Gastrocnemius medialis (tissue), 4 donors: ENCODE results near the gene TNS1. TPM values are rescaled to one million over a fixed set of nuclear protein-coding genes. Genes with fewer than 3 reads are reported as not detected.
A peak's percentile ranks its signal among the peaks of the same experiment; 100 is the strongest.

Experiments used
- ATAC-seq, 2 donors: fragments of 150-250 bp; one replicate each; pipeline ENCODE4 v1.9.1; 2016
- DNase-seq, 2 donors: peaks; one replicate each; pipeline ENCODE4 v3.0.0-alpha.2; 2019
- H3K27ac ChIP-seq, 4 donors: fragments of 200-600 bp; sonication (generic); 1 replicate in 1 of 4; 2 replicates in 3 of 4; pipeline ENCODE4 v1.5.1; 2016 to 2018; ENCODE audit warnings: mild to moderate bottlenecking in 2 of 4, moderate library complexity in 1 of 4
- H3K27me3 ChIP-seq, 3 donors: fragments of 200-600 bp; sonication (generic) in 2 of 3; 1 replicate in 1 of 3; 2 replicates in 2 of 3; pipeline versions ENCODE4 v1.5.1 to v1.6.0; 2016 to 2019; ENCODE audit warnings: mild to moderate bottlenecking in 1 of 3, moderate library complexity in 1 of 3
- H3K36me3 ChIP-seq, 2 donors: fragments of 200-600 bp; sonication (generic) in 1 of 2; one replicate each; pipeline ENCODE4 v1.5.1; 2017 to 2018
- H3K4me1 ChIP-seq, 2 donors: fragments of 200-600 bp; sonication (generic) in 1 of 2; one replicate each; pipeline ENCODE4 v1.5.1; 2016 to 2017; ENCODE audit warnings: mild to moderate bottlenecking in 2 of 2
- H3K4me3 ChIP-seq, 4 donors: fragments of 200-600 bp; sonication (generic) in 3 of 4; 1 replicate in 1 of 4; 2 replicates in 3 of 4; pipeline ENCODE4 v1.5.1; 2016 to 2019; ENCODE audit warnings: mild to moderate bottlenecking in 2 of 4
- H3K9me3 ChIP-seq, 3 donors: fragments of 200-600 bp; sonication (generic) in 2 of 3; 1 replicate in 1 of 3; 2 replicates in 2 of 3; pipeline ENCODE4 v1.5.1; 2016 to 2019
- CTCF ChIP-seq, 5 experiments: fragments of 450-650 bp in 3 of 5; fragments of 200-600 bp in 2 of 5; sonication (generic) in 2 of 5; IDR thresholded peaks in 4 of 5; conservative IDR thresholded peaks in 1 of 5; 1 replicate in 4 of 5; 2 replicates in 1 of 5; pipeline ENCODE4 v1.5.1; 2016 to 2019; ENCODE audit warnings: antibody characterized with exemption in 5 of 5, mild to moderate bottlenecking in 3 of 5, moderate library complexity in 3 of 5
- POLR2A ChIP-seq, 2 donors: fragments of 450-650 bp; IDR thresholded peaks; one replicate each; pipeline ENCODE4 v1.6.1; 2017; ENCODE audit warnings: antibody characterized with exemption in 2 of 2, mild to moderate bottlenecking in 2 of 2, moderate library complexity in 2 of 2
- in situ Hi-C, 4 donors: fragments of 200-750 bp; cut with MboI; loops; one replicate each; pipeline versions ENCODE4 v1.15.0 to v1.8.0; 2017; ENCODE audit warnings: low sequenced_read_pairs in 4 of 4
- intact Hi-C: fragments of 100-400 bp; cut with DNase I; formaldehyde crosslinking; loops from one replicate; pipeline ENCODE4 v1.15.1; 2023; ENCODE audit warnings: low total_unique reads
- total RNA-seq, 4 donors: library from RNA; depleted of rRNA; stranded (reverse); fragments of >200 nt; gene quantifications; one replicate each; pipeline versions ENCODE4 v1.1.0 to v1.2.3, GENCODE V29; 2016

Gene TNS1
- total RNA-seq, 4 donors from 2014 or later = 407 to 670 (median 484) TPM

- Histone ChIP-seq H3K4me1 (peaks cover 25 to 27% of the 10 kb centered on the region in 2 donors), H3K4me3 (no peak overlapping the region), H3K27ac (peak overlapping the region; percentile 74 to 87 (median 76)), H3K27me3 (no peaks in the 10 kb centered on the region), H3K36me3 (peaks cover 0 to 37% of the 10 kb centered on the region in 2 donors), H3K9me3 (no peaks in the 10 kb centered on the region)
- ATAC-seq = peak; percentile 95
- intact Hi-C loops (loop anchor here (1.0 to 5.0 kb wide), 3 partner anchors 32 to 98 kb away; no protein-coding TSS in a partner anchor), in situ Hi-C loops (loop anchor here in 1 of 4 donors (10.0 kb wide), 1 partner anchor 94 kb away; no protein-coding TSS in a partner anchor)
- TF ChIP-seq POLR2A (IDR thresholded peaks at IDR 0.05) (no peak), CTCF (IDR thresholded peaks at IDR 0.05 in 4 of 5, conservative IDR thresholded peaks at IDR 0.05 in 1 of 5) (peak; percentile 7 to 68 (median 65))
- peak; percentile 83 to 92 for DNase-seq
Observed at GRCh38 chr2:217890445-217890844, 112.3 kb downstream of the TNS1 start.

GRCh38 chr2:217889656-217890055 lies 113.1 kb downstream of the TNS1 start:
- no peak for DNase-seq
- in situ Hi-C loops (loop anchor here (5.0 to 10.0 kb wide), 3 partner anchors 95 to 102 kb away; no protein-coding TSS in a partner anchor), intact Hi-C loops (loop anchor here (1.0 to 5.0 kb wide), 3 partner anchors 33 to 99 kb away; no protein-coding TSS in a partner anchor)
- H3K36me3 ChIP-seq = peaks cover 0 to 39% of the 10 kb centered on the region in 2 donors
- no peaks in the 10 kb centered on the region for H3K9me3 ChIP-seq
- H3K27ac ChIP-seq = peak overlapping the region; percentile 74 to 87 (median 76)
- H3K27me3 ChIP-seq = no peaks in the 10 kb centered on the region
- TF ChIP-seq CTCF (IDR thresholded peaks at IDR 0.05 in 4 of 5, conservative IDR thresholded peaks at IDR 0.05 in 1 of 5) (no peak), POLR2A (IDR thresholded peaks at IDR 0.05) (no peak)
- ATAC-seq = no peak
- H3K4me3 ChIP-seq = no peak overlapping the region
- peaks cover 25 to 27% of the 10 kb centered on the region in 2 donors for H3K4me1 ChIP-seq

GRCh38 chr2:217887841-217888701 lies 114.7 kb downstream of the TNS1 start:
- in situ Hi-C loops = loop anchor here (5.0 kb wide), 2 partner anchors 99 to 101 kb away; no protein-coding TSS in a partner anchor
- H3K36me3 ChIP-seq = peaks cover 0 to 39% of the 10 kb centered on the region in 2 donors
- intact Hi-C loops = no loop called here
- DNase-seq (no peak), ATAC-seq (peak; percentile 5 to 23)
- no peaks in the 10 kb centered on the region for H3K27me3 ChIP-seq
- H3K4me3 ChIP-seq = no peak overlapping the region
- peak overlapping the region; percentile 74 to 87 (median 76) for H3K27ac ChIP-seq
- TF ChIP-seq POLR2A (IDR thresholded peaks at IDR 0.05) = no peak
- TF ChIP-seq CTCF (IDR thresholded peaks at IDR 0.05 in 4 of 5, conservative IDR thresholded peaks at IDR 0.05 in 1 of 5) = no peak
- H3K9me3 ChIP-seq = no peaks in the 10 kb centered on the region
- H3K4me1 ChIP-seq = peaks cover 25 to 27% of the 10 kb centered on the region in 2 donors

GRCh38 chr2:217886720-217887309 lies 116.0 kb downstream of the TNS1 start:
- ATAC-seq = peak; percentile 44 to 69
- Histone ChIP-seq H3K4me3 (no peak overlapping the region), H3K27ac (peak overlapping the region; percentile 43 to 87 (median 74)), H3K27me3 (no peaks in the 10 kb centered on the region), H3K36me3 (peaks cover 0 to 34% of the 10 kb centered on the region in 2 donors), H3K4me1 (peaks cover 25 to 26% of the 10 kb centered on the region in 2 donors), H3K9me3 (no peaks in the 10 kb centered on the region)
- in situ Hi-C loops = loop anchor here (5.0 kb wide), 2 partner anchors 100 kb away; no protein-coding TSS in a partner anchor
- intact Hi-C loops = loop anchor here (1.0 kb wide), 2 partner anchors 98 to 102 kb away; no protein-coding TSS in a partner anchor
- peak; percentile 66 to 76 for DNase-seq
- no peak for TF ChIP-seq POLR2A (IDR thresholded peaks at IDR 0.05)
- TF ChIP-seq CTCF (IDR thresholded peaks at IDR 0.05 in 4 of 5, conservative IDR thresholded peaks at IDR 0.05 in 1 of 5) = peak; percentile 81 to 95 (median 89)
